GM21360 (cell line): ENCODE results near the gene COL20A1.
"Not testable (repeated sequence)": the region's sequence is repeated elsewhere in the genome, so short reads cannot be mapped to it uniquely, and the experiment has no call there.

Experiments
- ATAC-seq: cut with Tn5 transposase; IDR thresholded peaks from one replicate; pipeline ENCODE4 v1.9.1; 2021; ENCODE audit warnings: mild to moderate bottlenecking, moderate library complexity; ENCODE audit not compliant: unreplicated experiment

COL20A1 gene

GRCh38 chr20:63330084-63330760 lies 37.2 kb downstream of the COL20A1 start:
- no peak for ATAC-seq

- ATAC-seq = no peak
Observed at GRCh38 chr20:63330940-63331339, 38.0 kb downstream of the COL20A1 start.

- no peak for ATAC-seq
Observed at GRCh38 chr20:63331741-63332400, 38.9 kb downstream of the COL20A1 start.

GRCh38 chr20:63332488-63333240 lies 39.7 kb downstream of the COL20A1 start:
- ATAC-seq = no peak

- no peak for ATAC-seq
Observed at GRCh38 chr20:63333241-63333836, 40.4 kb downstream of the COL20A1 start.

GRCh38 chr20:63334356-63334755 lies 41.4 kb downstream of the COL20A1 start:
- no peak for ATAC-seq

GRCh38 chr20:63335060-63335459 lies 42.1 kb downstream of the COL20A1 start:
- ATAC-seq = not testable (repeated sequence)

- no peak for ATAC-seq
Observed at GRCh38 chr20:63335711-63336110, 42.7 kb downstream of the COL20A1 start.

GRCh38 chr20:63336232-63336752 lies 43.3 kb downstream of the COL20A1 start:
- ATAC-seq = no peak

GRCh38 chr20:63337786-63338420 lies 44.9 kb downstream of the COL20A1 start:
- no peak for ATAC-seq

GRCh38 chr20:63339154-63340094 lies 46.4 kb downstream of the COL20A1 start:
- ATAC-seq = not testable (repeated sequence)

GRCh38 chr20:63340158-63340688 lies 47.2 kb downstream of the COL20A1 start:
- not testable (repeated sequence) for ATAC-seq

- ATAC-seq = no peak
Observed at GRCh38 chr20:63342561-63343459, 49.8 kb downstream of the COL20A1 start.

- no peak for ATAC-seq
Observed at GRCh38 chr20:63343460-63344445, 50.8 kb downstream of the COL20A1 start.

GRCh38 chr20:63344616-63345327 lies 51.8 kb downstream of the COL20A1 start:
- ATAC-seq = no peak

- ATAC-seq = no peak
Observed at GRCh38 chr20:63345328-63346100, 52.5 kb downstream of the COL20A1 start.
